ENCODE results near the gene GNAO1. TPM values are rescaled to one million over a fixed set of nuclear protein-coding genes. Genes with fewer than 3 reads are reported as not detected.

The GNAO1 gene
- total and polyA plus RNA-seq, 2 of the 13 experiments (the other 11 are each of a cell fraction or from before 2014, with no cell fraction given) = not detected

DNA sequence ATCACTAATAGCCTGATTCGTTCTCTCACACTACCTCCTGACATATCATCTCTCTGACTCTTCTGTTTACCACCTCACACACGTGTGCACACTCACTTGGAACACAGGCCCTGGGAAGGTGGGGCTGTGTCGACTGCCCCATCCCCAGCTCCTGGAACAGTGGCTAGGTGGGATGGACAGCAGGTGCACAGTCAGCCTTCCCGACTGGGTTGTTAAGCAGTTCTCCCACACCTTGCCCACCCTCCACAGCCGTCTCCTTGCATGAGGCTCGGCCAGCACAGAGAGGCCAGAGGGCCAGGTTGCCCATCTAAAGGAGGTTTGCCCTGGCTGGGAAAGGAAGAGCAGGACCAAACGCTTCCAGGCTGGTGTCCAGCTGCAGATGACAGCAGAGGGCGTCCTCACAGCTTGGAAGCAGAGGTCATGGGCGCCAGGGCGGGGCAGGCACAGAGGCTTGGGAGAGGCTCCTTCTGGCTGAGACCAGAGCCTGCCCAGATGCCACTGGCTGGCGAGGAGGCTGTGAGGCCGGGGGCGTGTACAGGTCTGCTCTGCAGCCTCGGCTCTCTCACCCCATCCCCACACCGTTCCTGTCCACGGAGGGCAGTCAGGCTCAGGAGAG is 141.3 kb downstream of the GNAO1 start (continued):
- TF ChIP-seq ZNF260 (CRISPR knock-in tag; IDR thresholded peaks at IDR 0.05; ENCODE audit: borderline replicate concordance, low read depth) (no peak), ZNF3 (CRISPR knock-in tag; IDR thresholded peaks at IDR 0.05) (no peak), POGZ (CRISPR knock-in tag; IDR thresholded peaks at IDR 0.05) (no peak), ZNF354B (CRISPR knock-in tag; IDR thresholded peaks at IDR 0.05) (no peak), PRDM15 (CRISPR knock-in tag; IDR thresholded peaks at IDR 0.05) (peak; percentile 83), ZNF557 (CRISPR knock-in tag; IDR thresholded peaks at IDR 0.05) (no peak), ZNF414 (CRISPR knock-in tag; IDR thresholded peaks at IDR 0.05) (no peak), NFATC3 (CRISPR knock-in tag; IDR thresholded peaks at IDR 0.05) (no peak), RERE (CRISPR knock-in tag; IDR thresholded peaks at IDR 0.05; ENCODE audit: low read depth) (no peak), ZKSCAN8 (CRISPR knock-in tag; IDR thresholded peaks at IDR 0.05; ENCODE audit: borderline replicate concordance) (no peak), U2AF1 (optimal IDR thresholded peaks at IDR 0.05; ENCODE audit: low read depth, low read length) (no peak), TBX2 (CRISPR knock-in tag; IDR thresholded peaks at IDR 0.05; ENCODE audit: borderline replicate concordance) (no peak), CEBPG (CRISPR knock-in tag; IDR thresholded peaks at IDR 0.05) (peak; percentile 10; the same call in 1 of the 2 replicates), HNF4A (CRISPR knock-in tag; IDR thresholded peaks at IDR 0.05) (no peak), SALL2 (CRISPR knock-in tag; IDR thresholded peaks at IDR 0.05) (0 out of 2 replicates have a peak, but pooled peaks have one; percentile 28), ZNF12 (CRISPR knock-in tag; IDR thresholded peaks at IDR 0.05) (no peak)

All from HepG2 (cell line).